Aorta (tissue), 5 donors: ENCODE measurements around the gene GUCA1A. TPM values are rescaled to one million over a fixed set of nuclear protein-coding genes. Genes with fewer than 3 reads are reported as not detected.
A peak's percentile ranks its signal among the peaks of the same experiment; 100 is the strongest.

Experiments
- ATAC-seq: fragments of 200-7000 bp; cut with Tn5 transposase; one replicate; pipeline ENCODE4 v1.9.1; 2022; ENCODE audit warnings: moderate library complexity; ENCODE audit not compliant: low FRiP score
- DNase-seq, 2 donors: peaks; one replicate each; pipeline ENCODE4 v3.0.0-alpha.2; 2020
- H3K27ac ChIP-seq, 2 donors: one replicate each; pipeline ENCODE4 v1.5.1; 2013; ENCODE audit warnings: low read length in 2 of 2, mild to moderate bottlenecking in 2 of 2, moderate library complexity in 2 of 2, control low read depth in 1 of 2, inconsistent platforms in 1 of 2, low read depth in 1 of 2
- H3K27me3 ChIP-seq, 2 donors: one replicate each; pipeline ENCODE4 v1.6.1; 2013; ENCODE audit warnings: control low read depth in 1 of 2, low read length in 1 of 2, mild to moderate bottlenecking in 1 of 2, moderate library complexity in 1 of 2; ENCODE audit not compliant: insufficient read depth in 2 of 2, control insufficient read depth in 1 of 2
- H3K36me3 ChIP-seq, 2 donors: one replicate each; pipeline ENCODE4 v1.6.1; 2013; ENCODE audit warnings: control low read depth in 1 of 2, low read length in 1 of 2, mild to moderate bottlenecking in 1 of 2; ENCODE audit not compliant: insufficient read depth in 2 of 2, control insufficient read depth in 1 of 2
- H3K4me1 ChIP-seq, 2 donors: one replicate each; pipeline ENCODE4 v1.6.1; 2013; ENCODE audit warnings: low read length in 2 of 2, control low read depth in 1 of 2, mild to moderate bottlenecking in 1 of 2, moderate library complexity in 1 of 2; ENCODE audit not compliant: insufficient read depth in 2 of 2, control insufficient read depth in 1 of 2
- H3K4me3 ChIP-seq, 2 donors: one replicate each; pipeline ENCODE4 v1.5.1; 2013; ENCODE audit warnings: low read length in 2 of 2, control low read depth in 1 of 2, mild to moderate bottlenecking in 1 of 2
- H3K9me3 ChIP-seq: one replicate; pipeline ENCODE4 v1.6.1; 2013; ENCODE audit warnings: mild to moderate bottlenecking, low read length; ENCODE audit not compliant: control insufficient read depth
- WGBS, 2 donors: extraction: QIAGEN DNeasy Blood & Tissue Kit; methylation state at CpG; one replicate each; pipeline ENCODE4 v1.1.7; 2013; 5-methylcytosine and 5-hydroxymethylcytosine counted together
- intact Hi-C, 2 donors: fragments of 100-400 bp; cut with DNase I; formaldehyde crosslinking; loops; one replicate each; pipeline versions ENCODE4 v1.14.2 to v1.15.0; 2022
- polyA plus RNA-seq, 2 donors: library from polyadenylated mRNA; stranded (reverse); fragments of 200-250 nt; gene quantifications; one replicate each; pipeline ENCODE4 v1.2.3, GENCODE V29; 2013
- total RNA-seq, 2 donors: library from RNA; stranded (reverse); fragmentation: NEBNext Ultra II Directional; extraction: Animal tissue kit (Norgen Biotek cat#: 25700); gene quantifications; one replicate each; pipeline ENCODE4 v1.2.1, GENCODE V29; 2021
- donor health status: healthy with polysubstance abuse.
- donor health status: Bipolar disorder and iron deficiency.
- donor health status: DM: no; HTN: no; CAD: no.
- donor health status: DM: no; HTN: no; CAD: no.
- donor health status: DM: yes; HTN: yes; CAD: no.

GUCA1A gene
- total and polyA plus RNA-seq, 4 donors, result not detected

- H3K4me3 ChIP-seq, result no peak overlapping the region
- H3K27ac ChIP-seq, result no peak overlapping the region
- no peaks in the 10 kb centered on the region for H3K27me3 ChIP-seq
- no peaks in the 10 kb centered on the region for H3K4me1 ChIP-seq
- H3K36me3 ChIP-seq, result no peaks in the 10 kb centered on the region
- DNase-seq, result no peak
- WGBS, 2 donors, result 90 to 91% methylated on average over 4 of the region's 4 CpGs
- intact Hi-C loops, result no loop called here
- no peaks in the 10 kb centered on the region for H3K9me3 ChIP-seq
- no peak for ATAC-seq
These were observed 39.2 kb upstream of the GUCA1A start for GRCh38 chr6:42133926-42134325.

GRCh38 chr6:42135161-42135560 lies 38.0 kb upstream of the GUCA1A start:
- Histone ChIP-seq H3K4me3 (no peak overlapping the region), H3K36me3 (no peaks in the 10 kb centered on the region), H3K4me1 (no peaks in the 10 kb centered on the region), H3K9me3 (no peaks in the 10 kb centered on the region), H3K27me3 (no peaks in the 10 kb centered on the region), H3K27ac (no peak overlapping the region)
- intact Hi-C loops, result no loop called here
- ATAC-seq (no peak), DNase-seq (no peak)
- 84 to 85% methylated on average over 10 to 12 of the region's 12 CpGs for WGBS, 2 donors

GRCh38 chr6:42135722-42136121 lies 37.4 kb upstream of the GUCA1A start:
- Histone ChIP-seq H3K4me3 (no peak overlapping the region), H3K27me3 (no peaks in the 10 kb centered on the region), H3K4me1 (no peaks in the 10 kb centered on the region), H3K36me3 (no peaks in the 10 kb centered on the region), H3K27ac (no peak overlapping the region), H3K9me3 (no peaks in the 10 kb centered on the region)
- ATAC-seq, result no peak
- intact Hi-C loops, result no loop called here
- WGBS, 2 donors, result 91% methylated on average over 2 of the region's 2 CpGs
- DNase-seq, result no peak

- Histone ChIP-seq H3K27ac (no peak overlapping the region), H3K9me3 (no peaks in the 10 kb centered on the region), H3K36me3 (no peaks in the 10 kb centered on the region), H3K27me3 (no peaks in the 10 kb centered on the region), H3K4me3 (no peak overlapping the region), H3K4me1 (no peaks in the 10 kb centered on the region)
- intact Hi-C loops, result no loop called here
- DNase-seq, result no peak
- ATAC-seq, result no peak
- 76% methylated on average over 14 of the region's 14 CpGs for WGBS, 2 donors
These were observed 36.5 kb upstream of the GUCA1A start for GRCh38 chr6:42136508-42137193.

GRCh38 chr6:42137194-42137753 lies 35.9 kb upstream of the GUCA1A start:
- Histone ChIP-seq H3K4me1 (no peaks in the 10 kb centered on the region), H3K9me3 (no peaks in the 10 kb centered on the region), H3K27ac (no peak overlapping the region), H3K36me3 (no peaks in the 10 kb centered on the region), H3K27me3 (no peaks in the 10 kb centered on the region), H3K4me3 (no peak overlapping the region)
- DNase-seq (no peak), ATAC-seq (no peak)
- intact Hi-C loops, result no loop called here
- WGBS, 2 donors, result 83 to 86% methylated on average over 7 of the region's 7 CpGs

- H3K9me3 ChIP-seq, result no peaks in the 10 kb centered on the region
- no peak for ATAC-seq
- H3K27me3 ChIP-seq, result no peaks in the 10 kb centered on the region
- no peaks in the 10 kb centered on the region for H3K36me3 ChIP-seq
- DNase-seq, result no peak
- no peaks in the 10 kb centered on the region for H3K4me1 ChIP-seq
- intact Hi-C loops, result no loop called here
- no peak overlapping the region for H3K4me3 ChIP-seq
- WGBS, 2 donors, result 97 to 99% methylated on average over 6 of the region's 6 CpGs
- no peak overlapping the region for H3K27ac ChIP-seq
These were observed 35.0 kb upstream of the GUCA1A start for GRCh38 chr6:42138190-42138589.

GRCh38 chr6:42138630-42139619 lies 34.2 kb upstream of the GUCA1A start:
- no peaks in the 10 kb centered on the region for H3K36me3 ChIP-seq
- no peak overlapping the region for H3K27ac ChIP-seq
- intact Hi-C loops, result no loop called here
- no peak for DNase-seq
- no peak overlapping the region for H3K4me3 ChIP-seq
- ATAC-seq, result no peak
- no peaks in the 10 kb centered on the region for H3K4me1 ChIP-seq
- no peaks in the 10 kb centered on the region for H3K27me3 ChIP-seq
- H3K9me3 ChIP-seq, result no peaks in the 10 kb centered on the region
- WGBS, 2 donors, result 68 to 76% methylated on average over 9 of the region's 9 CpGs

- intact Hi-C loops, result no loop called here
- no peaks in the 10 kb centered on the region for H3K4me1 ChIP-seq
- DNase-seq (peak in 1 of 2 donors; percentile 58), ATAC-seq (no peak)
- no peak overlapping the region for H3K4me3 ChIP-seq
- no peaks in the 10 kb centered on the region for H3K36me3 ChIP-seq
- WGBS, 2 donors, result 80 to 87% methylated on average over 5 of the region's 5 CpGs
- H3K27ac ChIP-seq, result no peak overlapping the region
- no peaks in the 10 kb centered on the region for H3K27me3 ChIP-seq
- H3K9me3 ChIP-seq, result no peaks in the 10 kb centered on the region
These were observed 33.1 kb upstream of the GUCA1A start for GRCh38 chr6:42140032-42140431.
